HG03565 (cell line): ENCODE results near the gene NISCH.

Experiments
- ATAC-seq: cut with Tn5 transposase; IDR thresholded peaks from one replicate; pipeline ENCODE4 v1.9.1; 2021; ENCODE audit warnings: mild to moderate bottlenecking, moderate library complexity; ENCODE audit not compliant: unreplicated experiment

NISCH gene

GRCh38 chr3:52488746-52489145 lies 33.3 kb downstream of the NISCH start:
- no peak for ATAC-seq

GRCh38 chr3:52489453-52489852 lies 34.0 kb downstream of the NISCH start:
- ATAC-seq, result no peak

GRCh38 chr3:52490035-52490938 lies 34.9 kb downstream of the NISCH start:
- no peak for ATAC-seq

- no peak for ATAC-seq
Measured at GRCh38 chr3:52490939-52491526, 35.6 kb downstream of the NISCH start.

GRCh38 chr3:52492059-52492458 lies 36.7 kb downstream of the NISCH start:
- no peak for ATAC-seq

GRCh38 chr3:52493232-52494017 lies 38.0 kb downstream of the NISCH start:
- ATAC-seq, result no peak

GRCh38 chr3:52494445-52494844 lies 39.0 kb downstream of the NISCH start:
- no peak for ATAC-seq

GRCh38 chr3:52494886-52495495 lies 39.6 kb downstream of the NISCH start, which contains the start of gene STAB1:
TSS of gene STAB1 (plus strand) at chr3:52495338. CDS start at chr3:52495414, 76 bp downstream.
- no peak for ATAC-seq

- ATAC-seq, result no peak
Measured at GRCh38 chr3:52495777-52496602, 40.6 kb downstream of the NISCH start.

GRCh38 chr3:52498137-52499054 lies 43.0 kb downstream of the NISCH start:
- ATAC-seq, result no peak

- no peak for ATAC-seq
Measured at GRCh38 chr3:52501046-52501445, 45.6 kb downstream of the NISCH start.

GRCh38 chr3:52502001-52502400 lies 46.6 kb downstream of the NISCH start:
- ATAC-seq, result no peak

- no peak for ATAC-seq
Measured at GRCh38 chr3:52502808-52503350, 47.5 kb downstream of the NISCH start.

GRCh38 chr3:52503788-52504424 lies 48.5 kb downstream of the NISCH start:
- ATAC-seq, result no peak

GRCh38 chr3:52504977-52505376 lies 49.6 kb downstream of the NISCH start:
- ATAC-seq, result no peak

- ATAC-seq, result no peak
Measured at GRCh38 chr3:52506266-52506966, 51.0 kb downstream of the NISCH start.

GRCh38 chr3:52507359-52507758 lies 52.0 kb downstream of the NISCH start:
- ATAC-seq, result no peak
